ENCODE measurements around the gene POLE.

Gene POLE

GRCh38 chr12:132726386-132726785 is 39.2 kb upstream of the POLE start:
- Histone ChIP-seq H3K27ac (ENCODE audit: low read depth, low read length) (no peak overlapping the region), H3K27me3 (ENCODE audit: insufficient read depth, low read length) (no peaks in the 10 kb centered on the region), H3K36me3 (ENCODE audit: insufficient read depth, low read length) (peaks cover 51% of the 10 kb centered on the region), H3K79me2 (ENCODE audit: control insufficient read depth, insufficient read depth, low read length, unreplicated experiment) (peaks cover 22% of the 10 kb centered on the region), H2AFZ (ENCODE audit: low read length, unreplicated experiment) (no peak overlapping the region), H3K4me1 (ENCODE audit: control insufficient read depth, insufficient read depth, low read length, unreplicated experiment) (no peaks in the 10 kb centered on the region), H3K4me3 (ENCODE audit: low read depth, low read length) (no peak overlapping the region)

- H3K27me3 ChIP-seq (ENCODE audit: insufficient read depth, low read length) = no peaks in the 10 kb centered on the region
- H2AFZ ChIP-seq (ENCODE audit: low read length, unreplicated experiment) = no peak overlapping the region
- peaks cover 18% of the 10 kb centered on the region for H3K79me2 ChIP-seq (ENCODE audit: control insufficient read depth, insufficient read depth, low read length, unreplicated experiment)
- no peak overlapping the region for H3K27ac ChIP-seq (ENCODE audit: low read depth, low read length)
- H3K36me3 ChIP-seq (ENCODE audit: insufficient read depth, low read length) = peaks cover 60% of the 10 kb centered on the region
- H3K4me1 ChIP-seq (ENCODE audit: control insufficient read depth, insufficient read depth, low read length, unreplicated experiment) = no peaks in the 10 kb centered on the region
- no peak overlapping the region for H3K4me3 ChIP-seq (ENCODE audit: low read depth, low read length)
Measured at GRCh38 chr12:132724506-132725241, 37.5 kb upstream of the POLE start.

- Histone ChIP-seq H3K27ac (ENCODE audit: low read depth, low read length) (no peak overlapping the region), H3K4me1 (ENCODE audit: control insufficient read depth, insufficient read depth, low read length, unreplicated experiment) (no peaks in the 10 kb centered on the region), H3K27me3 (ENCODE audit: insufficient read depth, low read length) (no peaks in the 10 kb centered on the region), H3K4me3 (ENCODE audit: low read depth, low read length) (no peak overlapping the region), H3K79me2 (ENCODE audit: control insufficient read depth, insufficient read depth, low read length, unreplicated experiment) (peaks cover 16% of the 10 kb centered on the region), H2AFZ (ENCODE audit: low read length, unreplicated experiment) (no peak overlapping the region), H3K36me3 (ENCODE audit: insufficient read depth, low read length) (peaks cover 61% of the 10 kb centered on the region)
Measured at GRCh38 chr12:132723764-132724140, 36.6 kb upstream of the POLE start.

- Histone ChIP-seq H3K36me3 (ENCODE audit: insufficient read depth, low read length) (peaks cover 56% of the 10 kb centered on the region), H3K79me2 (ENCODE audit: control insufficient read depth, insufficient read depth, low read length, unreplicated experiment) (peaks cover 12% of the 10 kb centered on the region), H3K4me3 (ENCODE audit: low read depth, low read length) (no peak overlapping the region), H3K27me3 (ENCODE audit: insufficient read depth, low read length) (no peaks in the 10 kb centered on the region), H2AFZ (ENCODE audit: low read length, unreplicated experiment) (no peak overlapping the region), H3K4me1 (ENCODE audit: control insufficient read depth, insufficient read depth, low read length, unreplicated experiment) (no peaks in the 10 kb centered on the region), H3K27ac (ENCODE audit: low read depth, low read length) (no peak overlapping the region)
Measured at GRCh38 chr12:132723015-132723763, 36.0 kb upstream of the POLE start.

- H3K27ac ChIP-seq (ENCODE audit: low read depth, low read length) = no peak overlapping the region
- H3K4me1 ChIP-seq (ENCODE audit: control insufficient read depth, insufficient read depth, low read length, unreplicated experiment) = no peaks in the 10 kb centered on the region
- peaks cover 42% of the 10 kb centered on the region; the same call in 1 of the 2 replicates for H3K36me3 ChIP-seq (ENCODE audit: insufficient read depth, low read length)
- no peak overlapping the region for H2AFZ ChIP-seq (ENCODE audit: low read length, unreplicated experiment)
- H3K79me2 ChIP-seq (ENCODE audit: control insufficient read depth, insufficient read depth, low read length, unreplicated experiment) = peaks cover 6% of the 10 kb centered on the region
- H3K27me3 ChIP-seq (ENCODE audit: insufficient read depth, low read length) = no peaks in the 10 kb centered on the region
- no peak overlapping the region for H3K4me3 ChIP-seq (ENCODE audit: low read depth, low read length)
Measured at GRCh38 chr12:132720606-132721345, 33.6 kb upstream of the POLE start.

- Histone ChIP-seq H2AFZ (ENCODE audit: low read length, unreplicated experiment) (no peak overlapping the region), H3K36me3 (ENCODE audit: insufficient read depth, low read length) (peaks cover 34% of the 10 kb centered on the region; the same call in 1 of the 2 replicates), H3K4me1 (ENCODE audit: control insufficient read depth, insufficient read depth, low read length, unreplicated experiment) (no peaks in the 10 kb centered on the region), H3K27me3 (ENCODE audit: insufficient read depth, low read length) (no peaks in the 10 kb centered on the region), H3K4me3 (ENCODE audit: low read depth, low read length) (no peak overlapping the region), H3K79me2 (ENCODE audit: control insufficient read depth, insufficient read depth, low read length, unreplicated experiment) (peaks cover 1% of the 10 kb centered on the region), H3K27ac (ENCODE audit: low read depth, low read length) (no peak overlapping the region)
Measured at GRCh38 chr12:132719954-132720324, 32.8 kb upstream of the POLE start.

- H3K27ac ChIP-seq (ENCODE audit: low read depth, low read length) = no peak overlapping the region
- no peak overlapping the region for H3K4me3 ChIP-seq (ENCODE audit: low read depth, low read length)
- no peaks in the 10 kb centered on the region for H3K4me1 ChIP-seq (ENCODE audit: control insufficient read depth, insufficient read depth, low read length, unreplicated experiment)
- peaks cover 30% of the 10 kb centered on the region; the same call in 1 of the 2 replicates for H3K36me3 ChIP-seq (ENCODE audit: insufficient read depth, low read length)
- H3K79me2 ChIP-seq (ENCODE audit: control insufficient read depth, insufficient read depth, low read length, unreplicated experiment) = peaks cover 7% of the 10 kb centered on the region
- no peak overlapping the region for H2AFZ ChIP-seq (ENCODE audit: low read length, unreplicated experiment)
- H3K27me3 ChIP-seq (ENCODE audit: insufficient read depth, low read length) = no peaks in the 10 kb centered on the region
Measured at GRCh38 chr12:132719141-132719953, 32.2 kb upstream of the POLE start.

GRCh38 chr12:132718644-132719043 is 31.5 kb upstream of the POLE start:
- Histone ChIP-seq H2AFZ (ENCODE audit: low read length, unreplicated experiment) (no peak overlapping the region), H3K27me3 (ENCODE audit: insufficient read depth, low read length) (no peaks in the 10 kb centered on the region), H3K4me3 (ENCODE audit: low read depth, low read length) (no peak overlapping the region), H3K36me3 (ENCODE audit: insufficient read depth, low read length) (peaks cover 24% of the 10 kb centered on the region; the same call in 1 of the 2 replicates), H3K79me2 (ENCODE audit: control insufficient read depth, insufficient read depth, low read length, unreplicated experiment) (peaks cover 13% of the 10 kb centered on the region), H3K4me1 (ENCODE audit: control insufficient read depth, insufficient read depth, low read length, unreplicated experiment) (no peaks in the 10 kb centered on the region), H3K27ac (ENCODE audit: low read depth, low read length) (no peak overlapping the region)

- Histone ChIP-seq H3K27ac (ENCODE audit: low read depth, low read length) (no peak overlapping the region), H3K36me3 (ENCODE audit: insufficient read depth, low read length) (peaks cover 19% of the 10 kb centered on the region; the same call in 1 of the 2 replicates)
Measured at GRCh38 chr12:132717531-132718387, 30.6 kb upstream of the POLE start.

More at GRCh38 chr12:132717531-132718387, 30.6 kb upstream of the POLE start:
- Histone ChIP-seq H3K27me3 (ENCODE audit: insufficient read depth, low read length) (no peaks in the 10 kb centered on the region), H3K79me2 (ENCODE audit: control insufficient read depth, insufficient read depth, low read length, unreplicated experiment) (peaks cover 21% of the 10 kb centered on the region), H3K4me1 (ENCODE audit: control insufficient read depth, insufficient read depth, low read length, unreplicated experiment) (no peaks in the 10 kb centered on the region), H2AFZ (ENCODE audit: low read length, unreplicated experiment) (no peak overlapping the region), H3K4me3 (ENCODE audit: low read depth, low read length) (no peak overlapping the region)

Measured in ACC112 (cell line).